Measurements from ENCODE around the gene VPS39. TPM values are rescaled to one million over a fixed set of nuclear protein-coding genes. Genes with fewer than 3 reads are reported as not detected.
"Not testable (repeated sequence)": the region's sequence is repeated elsewhere in the genome, so short reads cannot be mapped to it uniquely, and the experiment has no call there.

Gene VPS39, protein sequence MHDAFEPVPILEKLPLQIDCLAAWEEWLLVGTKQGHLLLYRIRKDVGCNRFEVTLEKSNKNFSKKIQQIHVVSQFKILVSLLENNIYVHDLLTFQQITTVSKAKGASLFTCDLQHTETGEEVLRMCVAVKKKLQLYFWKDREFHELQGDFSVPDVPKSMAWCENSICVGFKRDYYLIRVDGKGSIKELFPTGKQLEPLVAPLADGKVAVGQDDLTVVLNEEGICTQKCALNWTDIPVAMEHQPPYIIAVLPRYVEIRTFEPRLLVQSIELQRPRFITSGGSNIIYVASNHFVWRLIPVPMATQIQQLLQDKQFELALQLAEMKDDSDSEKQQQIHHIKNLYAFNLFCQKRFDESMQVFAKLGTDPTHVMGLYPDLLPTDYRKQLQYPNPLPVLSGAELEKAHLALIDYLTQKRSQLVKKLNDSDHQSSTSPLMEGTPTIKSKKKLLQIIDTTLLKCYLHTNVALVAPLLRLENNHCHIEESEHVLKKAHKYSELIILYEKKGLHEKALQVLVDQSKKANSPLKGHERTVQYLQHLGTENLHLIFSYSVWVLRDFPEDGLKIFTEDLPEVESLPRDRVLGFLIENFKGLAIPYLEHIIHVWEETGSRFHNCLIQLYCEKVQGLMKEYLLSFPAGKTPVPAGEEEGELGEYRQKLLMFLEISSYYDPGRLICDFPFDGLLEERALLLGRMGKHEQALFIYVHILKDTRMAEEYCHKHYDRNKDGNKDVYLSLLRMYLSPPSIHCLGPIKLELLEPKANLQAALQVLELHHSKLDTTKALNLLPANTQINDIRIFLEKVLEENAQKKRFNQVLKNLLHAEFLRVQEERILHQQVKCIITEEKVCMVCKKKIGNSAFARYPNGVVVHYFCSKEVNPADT
- total RNA-seq, result 25.0 and 37.2 TPM in 2 replicates

DNA sequence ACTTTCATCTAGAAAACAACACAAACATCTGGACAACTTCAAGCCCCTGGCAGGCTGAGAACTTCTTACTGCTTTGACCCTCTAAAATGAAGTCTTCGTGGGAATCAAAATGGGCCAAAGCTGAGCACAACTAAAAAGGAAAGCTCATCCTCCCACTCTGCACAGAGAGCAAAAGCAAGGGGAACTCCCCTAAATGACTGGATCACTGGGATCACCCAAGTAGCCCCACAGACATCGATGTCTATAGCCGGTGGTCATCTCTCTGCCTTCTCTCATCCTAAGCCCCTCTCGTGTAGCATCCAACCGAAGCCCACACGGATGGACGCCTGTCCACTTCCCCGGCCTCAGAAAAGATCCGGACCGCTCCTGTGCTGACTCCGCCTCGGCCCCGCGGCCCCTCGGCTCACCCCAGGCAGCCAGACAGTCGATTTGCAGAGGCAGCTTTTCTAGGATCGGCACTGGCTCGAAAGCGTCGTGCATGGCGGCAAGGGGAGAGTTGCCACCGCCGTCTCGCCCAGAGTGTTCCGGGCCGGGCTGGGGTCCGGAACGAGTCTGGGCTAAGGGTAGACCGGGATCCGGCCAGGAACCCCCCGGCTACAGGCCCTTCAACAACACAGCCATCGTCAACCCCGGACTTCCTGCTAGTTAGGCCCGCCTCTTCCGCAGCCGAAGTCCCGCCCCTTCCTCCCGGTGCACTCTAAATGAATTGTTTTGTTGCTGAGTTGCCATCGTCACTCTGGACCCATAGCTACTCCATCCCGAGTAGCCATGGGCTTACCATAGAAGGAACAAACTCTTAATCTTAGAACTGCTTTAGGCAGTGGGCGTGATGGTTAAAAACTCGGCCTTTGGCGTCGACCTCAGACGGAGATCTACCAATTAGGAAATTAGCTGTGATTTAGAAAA is at the start of gene VPS39:
VPS39 (minus strand) TSS at position 631 of the 906 bp plus-strand sequence; CDS start at position 480, 151 bp downstream.
- peak; percentile 86 to 93 for DNase-seq (ENCODE audit: low read depth in 2 of 2)

GRCh38 chr15:42253300-42253699 is 45.2 kb upstream of the VPS39 start:
- DNase-seq (ENCODE audit: low read depth in 2 of 2), result no peak

DNA sequence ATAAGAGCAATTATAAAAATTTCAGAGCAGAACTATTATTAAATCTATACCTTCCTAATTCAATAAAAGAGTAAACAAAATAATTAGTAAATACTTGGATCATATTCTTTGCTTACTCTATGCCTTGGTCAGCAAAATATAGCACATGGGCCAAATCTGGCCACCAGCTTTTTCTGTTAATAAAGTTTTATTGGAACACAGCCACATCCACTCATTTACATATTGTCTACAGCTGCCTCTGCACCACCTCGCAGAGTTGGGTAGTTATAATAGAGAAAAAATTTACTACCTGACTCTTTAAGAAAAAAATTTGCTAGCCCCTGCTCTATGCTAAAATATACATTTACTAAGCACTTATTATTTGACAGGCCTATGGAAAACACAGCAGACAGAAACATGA is 32.7 kb upstream of the VPS39 start:
- DNase-seq (ENCODE audit: low read depth in 2 of 2), result no peak

- DNase-seq (ENCODE audit: low read depth in 2 of 2), result no peak
These were observed 31.6 kb upstream of the VPS39 start for GRCh38 chr15:42239528-42240182.

DNA sequence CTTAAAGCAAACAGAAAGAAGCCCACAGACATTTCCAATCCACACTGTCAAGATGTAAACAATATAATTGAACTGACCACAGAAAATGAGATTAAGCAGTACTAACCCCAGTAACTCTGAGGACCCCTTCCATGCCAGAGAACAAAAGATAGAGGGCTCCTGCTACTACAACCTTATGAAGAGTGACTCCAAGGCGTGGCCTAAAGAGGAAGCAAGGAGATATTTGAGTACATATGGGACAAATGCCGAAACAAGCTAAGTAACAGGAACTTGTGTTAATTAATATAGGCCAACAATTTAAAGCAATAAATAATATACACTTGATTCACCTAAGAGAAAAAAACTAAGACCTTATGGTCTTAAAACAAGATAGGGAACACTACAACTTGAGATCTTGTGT is 25.0 kb upstream of the VPS39 start:
- DNase-seq (ENCODE audit: low read depth in 2 of 2), result no peak

- no peak for DNase-seq (ENCODE audit: low read depth in 2 of 2)
These were observed 24.5 kb upstream of the VPS39 start for GRCh38 chr15:42232606-42233005.

DNA sequence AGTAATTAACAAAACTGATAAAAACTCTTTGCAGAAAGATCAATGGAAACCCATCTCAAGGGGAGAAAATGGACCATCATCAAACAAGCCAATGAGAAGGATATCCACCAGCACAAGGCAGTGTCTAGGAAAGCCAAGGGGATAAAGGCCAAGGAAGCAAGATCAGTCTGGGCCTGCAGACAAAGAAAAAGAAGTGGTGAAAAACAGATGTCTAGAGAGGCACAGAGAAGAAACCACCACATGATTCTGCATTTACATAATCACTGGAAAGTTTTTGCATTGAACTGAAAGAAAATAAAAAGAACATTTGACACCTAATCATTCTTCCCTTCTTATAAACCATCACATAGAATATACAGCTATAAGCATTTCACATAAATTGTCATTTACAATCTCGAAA is 23.0 kb upstream of the VPS39 start:
- no peak for DNase-seq (ENCODE audit: low read depth in 2 of 2)

DNA sequence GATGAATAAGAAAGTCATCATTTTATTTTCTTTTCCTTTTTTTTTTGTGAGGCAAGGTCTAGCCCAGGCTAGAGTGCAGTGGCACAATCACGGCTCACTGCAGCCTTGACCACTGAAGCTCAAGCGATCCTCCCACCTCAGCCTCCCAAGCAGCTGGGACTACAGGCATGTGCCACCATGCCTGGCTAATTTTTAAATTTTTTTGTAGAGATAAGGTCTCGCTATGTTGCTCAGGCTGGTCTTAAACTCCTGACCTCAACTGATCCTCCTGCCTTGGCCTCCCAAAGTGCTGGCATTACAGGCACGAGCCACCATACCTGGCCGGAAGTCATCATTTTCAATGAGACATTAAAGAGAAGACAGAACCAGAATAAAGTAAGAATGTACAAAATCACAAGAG is 20.9 kb upstream of the VPS39 start:
- not testable (repeated sequence) for DNase-seq (ENCODE audit: low read depth in 2 of 2)

GRCh38 chr15:42228036-42228435 is 19.9 kb upstream of the VPS39 start:
- DNase-seq (ENCODE audit: low read depth in 2 of 2), result no peak

DNA sequence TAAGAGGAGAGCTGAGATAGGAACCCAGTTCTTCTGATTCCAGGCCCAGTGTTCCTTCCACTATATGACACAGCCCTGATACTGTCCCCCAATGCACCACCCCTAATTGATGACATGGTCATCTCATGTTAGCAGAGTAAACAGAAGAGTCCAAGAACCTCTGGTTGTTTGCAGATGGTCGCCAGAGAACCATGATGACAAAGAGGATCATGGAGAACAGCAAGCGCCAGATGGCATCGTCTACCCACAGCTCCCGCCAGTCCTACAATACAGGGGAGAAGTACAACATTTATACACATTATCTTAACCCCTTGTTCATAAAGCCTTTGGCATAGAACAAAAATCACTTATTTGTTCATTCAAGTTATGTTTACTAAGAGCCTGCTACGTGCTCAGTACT is 18.5 kb upstream of the VPS39 start:
- no peak for DNase-seq (ENCODE audit: low read depth in 2 of 2)

DNA sequence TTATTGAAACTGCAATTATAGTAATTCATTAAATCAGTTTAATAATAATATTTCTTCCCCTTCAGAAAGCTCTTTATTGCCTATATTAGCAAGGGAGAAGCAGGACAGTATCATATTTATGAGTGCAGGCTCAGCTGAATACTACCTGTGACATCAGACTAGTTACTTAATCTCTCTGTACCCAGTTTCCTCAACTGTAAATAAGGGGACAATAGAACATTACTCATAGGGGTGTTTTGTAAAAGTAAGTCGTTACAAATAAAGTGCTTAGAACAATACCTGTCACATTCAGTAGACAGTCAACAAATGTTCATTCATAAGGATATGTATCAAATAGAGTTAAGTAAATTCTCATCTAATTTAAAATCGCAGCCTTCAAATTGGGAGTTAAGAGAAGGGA is 12.1 kb upstream of the VPS39 start:
- DNase-seq (ENCODE audit: low read depth in 2 of 2), result peak in 1 of 2 donors; percentile 54

GRCh38 chr15:42218953-42219592 is 11.0 kb upstream of the VPS39 start:
- no peak for DNase-seq (ENCODE audit: low read depth in 2 of 2)

DNA sequence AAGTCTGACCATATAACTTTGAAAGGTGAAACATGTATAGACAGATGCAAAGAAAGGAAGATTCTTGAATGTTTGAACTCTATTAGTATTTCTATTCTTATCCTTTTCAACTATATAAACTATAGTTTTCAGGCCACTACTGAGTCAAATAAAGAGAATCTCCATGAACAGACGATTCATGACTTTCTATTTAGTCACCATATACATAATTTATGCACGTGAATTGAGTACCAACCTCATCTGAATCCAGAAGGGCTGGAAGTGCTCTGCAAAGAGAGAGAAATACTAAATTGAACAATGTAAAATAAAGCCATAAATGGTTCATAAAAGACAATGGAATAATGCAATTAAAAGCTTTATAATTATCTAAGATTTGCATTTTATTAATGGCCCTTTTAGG is 9.5 kb upstream of the VPS39 start:
- DNase-seq (ENCODE audit: low read depth in 2 of 2), result no peak

DNA sequence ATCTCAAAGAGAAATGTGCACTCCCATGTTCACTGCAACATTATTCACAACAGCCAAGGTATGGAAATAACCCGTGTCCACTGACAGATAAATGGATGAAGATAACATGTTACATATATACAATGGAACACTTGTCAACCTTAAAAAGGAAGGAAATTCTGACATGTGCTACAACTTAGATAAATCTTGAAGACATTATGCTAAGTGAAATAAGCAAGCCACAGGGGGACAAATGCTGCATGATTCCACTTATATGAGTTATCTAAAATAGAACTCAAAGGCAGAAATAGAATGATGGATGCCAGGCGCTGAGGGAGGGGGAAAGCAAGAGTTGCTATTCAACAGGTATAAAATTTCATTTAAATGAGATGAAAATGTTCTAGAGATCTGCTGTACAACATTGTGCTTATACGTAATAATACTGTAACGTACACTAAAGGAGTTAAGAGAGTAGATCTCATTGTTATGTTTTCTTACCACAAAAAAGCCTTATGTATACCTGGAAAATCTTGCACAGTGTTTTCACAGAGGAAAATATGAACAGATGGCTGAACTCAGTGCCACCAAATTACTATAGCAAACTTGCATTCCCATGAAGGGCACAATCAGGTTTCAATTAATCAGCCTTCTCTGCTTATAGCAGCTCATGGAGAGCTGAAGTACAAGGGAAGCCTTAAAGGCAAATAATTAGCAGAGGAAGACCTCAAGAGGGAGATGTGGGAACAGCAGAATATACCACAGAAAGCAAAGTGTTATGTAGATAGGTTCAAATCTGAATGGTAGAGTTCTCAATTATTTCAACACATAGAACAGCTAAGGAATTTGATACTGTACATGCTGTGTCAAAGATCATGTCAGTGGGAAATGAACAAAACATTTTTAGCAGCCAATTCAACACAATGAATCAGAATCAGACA is 8.1 kb upstream of the VPS39 start:
- peak; percentile 28 to 33 for DNase-seq (ENCODE audit: low read depth in 2 of 2)

DNA sequence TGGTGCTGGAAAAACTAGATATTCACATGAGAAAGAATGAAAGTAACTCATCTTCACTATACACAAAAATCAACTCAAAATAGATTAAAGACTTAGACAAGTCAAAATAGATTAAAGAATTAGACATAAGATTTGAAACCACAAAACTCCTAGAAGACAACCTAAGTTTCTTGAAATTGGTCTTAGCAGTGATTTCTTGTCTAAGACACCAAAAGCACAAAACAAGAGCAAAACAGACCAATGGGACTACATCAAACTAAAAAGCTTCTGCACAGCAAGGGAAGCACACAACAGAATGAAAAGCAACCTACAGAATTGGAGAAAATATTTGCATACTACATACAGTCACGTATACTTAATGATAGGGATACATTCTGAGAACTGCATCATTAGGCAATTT is 6.5 kb upstream of the VPS39 start:
- DNase-seq (ENCODE audit: low read depth in 2 of 2), result no peak

GRCh38 chr15:42213511-42213910 is 5.4 kb upstream of the VPS39 start:
- no peak for DNase-seq (ENCODE audit: low read depth in 2 of 2)

DNA sequence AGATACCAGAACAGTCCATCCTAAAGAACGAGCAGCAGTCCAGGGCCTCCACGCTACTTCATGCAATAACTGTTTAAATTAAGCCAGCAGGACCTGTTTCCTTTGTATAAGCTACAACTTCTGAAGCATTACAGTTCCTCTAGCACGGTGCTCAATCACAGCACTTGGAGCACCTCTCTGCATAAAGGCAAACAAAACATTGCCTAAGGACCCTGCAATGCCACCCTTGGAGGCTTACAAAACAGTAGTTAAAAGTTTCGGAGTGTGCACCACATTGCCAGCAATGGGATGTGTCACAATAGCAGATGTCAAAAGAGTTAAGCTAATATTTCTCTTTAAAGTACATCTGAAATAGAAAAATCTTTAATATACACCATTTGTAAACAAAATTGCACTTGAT is 2.6 kb upstream of the VPS39 start:
- no peak for DNase-seq (ENCODE audit: low read depth in 2 of 2)

- no peak for DNase-seq (ENCODE audit: low read depth in 2 of 2)
These were observed 1.7 kb downstream of the VPS39 start for GRCh38 chr15:42206406-42206805.

DNA sequence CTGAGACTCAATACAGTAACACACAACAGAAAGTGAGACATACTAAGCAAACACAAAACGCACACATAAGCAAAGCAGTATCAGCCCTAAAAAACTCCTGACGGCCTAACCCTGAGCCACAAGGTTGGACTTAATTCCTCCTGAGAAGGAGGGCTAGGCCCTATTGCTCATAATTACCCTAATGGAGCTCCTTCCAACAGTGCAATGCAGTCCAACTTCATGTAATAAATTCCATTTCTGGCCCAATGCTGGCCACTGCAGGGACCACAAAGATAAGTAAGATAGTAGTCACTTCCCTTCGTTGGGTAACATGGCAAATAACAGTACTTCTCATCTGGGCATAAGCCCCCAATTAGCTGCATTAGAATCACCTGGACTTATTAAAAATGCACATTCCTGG is 4.2 kb downstream of the VPS39 start:
- DNase-seq (ENCODE audit: low read depth in 2 of 2), result no peak
